Hepatocyte (in vitro differentiated cells): Measurements from ENCODE around the gene ARL6IP5.

Experiments
- CTCF ChIP-seq: fragments of 200-600 bp; sonication (generic); IDR thresholded peaks from 2 replicates; pipeline ENCODE4 v1.5.1; 2016; ENCODE audit warnings: antibody characterized with exemption, mild to moderate bottlenecking; ENCODE audit not compliant: poor library complexity
- EZH2 ChIP-seq: fragments of 200-600 bp; sonication (generic); IDR thresholded peaks from 2 replicates; pipeline ENCODE4 v1.6.1; 2016; ENCODE audit warnings: antibody characterized with exemption, mild to moderate bottlenecking, borderline replicate concordance
- EZH2phosphoT487 ChIP-seq: fragments of 200-600 bp; sonication (generic); IDR thresholded peaks from one replicate; pipeline ENCODE4 v1.6.1; 2018; ENCODE audit warnings: antibody characterized with exemption, mild to moderate bottlenecking, low read depth, moderate library complexity; ENCODE audit not compliant: unreplicated experiment, severe bottlenecking

- TF ChIP-seq CTCF (no peak), EZH2phosphoT487 (no peak), EZH2 (no peak)
Observed at GRCh38 chr3:69103123-69103522, 18.4 kb downstream of the ARL6IP5 start.
